OCI-LY7 (cell line): ENCODE data around the gene VNN1. TPM values are rescaled to one million over a fixed set of nuclear protein-coding genes. Genes with fewer than 3 reads are reported as not detected.
"Not testable (repeated sequence)": the region's sequence is repeated elsewhere in the genome, so short reads cannot be mapped to it uniquely, and the experiment has no call there.

Experiments
- BruUV-seq: library from RNA; stranded (reverse); fragments of 400-500 nt; replicated peaks from 2 replicates; lab custom pipeline; 2021; lab: Mats Ljungman, UMichigan
- CTCF ChIA-PET: fragments of 300-600 bp; sonication (Branson Sonifier 250); formaldehyde crosslinking; loops from one replicate; lab custom pipeline; 2022; ENCODE audit warnings: antibody characterized with exemption; ENCODE audit not compliant: unreplicated experiment; lab: Charles Lee
- POLR2A ChIA-PET: fragments of 300-600 bp; sonication (Branson Sonifier 250); formaldehyde crosslinking; loops from one replicate; lab custom pipeline; 2022; ENCODE audit warnings: antibody characterized with exemption; lab: Charles Lee
- DNase-seq: peaks from one replicate; pipeline ENCODE4 v3.0.0-alpha.2; 2015; ENCODE audit warnings: low spot score
- H2AFZ ChIP-seq: fragments of 200-600 bp; sonication (generic), shearing (Covaris generic); 2 replicates; pipeline ENCODE4 v1.6.1; 2014; ENCODE audit warnings: mild to moderate bottlenecking, antibody characterized with exemption, low read length, moderate library complexity
- H3K27ac ChIP-seq: fragments of 200-600 bp; sonication (generic); 2 replicates; pipeline ENCODE4 v1.5.1; 2014; ENCODE audit warnings: mixed run types, low read depth, mild to moderate bottlenecking, moderate library complexity, low read length, inconsistent platforms; ENCODE audit not compliant: poor library complexity, severe bottlenecking
- H3K36me3 ChIP-seq: fragments of 200-600 bp; sonication (generic); 2 replicates; pipeline ENCODE4 v1.6.1; 2014; ENCODE audit warnings: mild to moderate bottlenecking, antibody characterized with exemption, low read length, moderate library complexity, mixed read lengths; ENCODE audit not compliant: insufficient read depth
- H3K4me1 ChIP-seq: fragments of 200-600 bp; sonication (generic); 2 replicates; pipeline ENCODE4 v1.5.1; 2014; ENCODE audit warnings: mild to moderate bottlenecking, low read length; ENCODE audit not compliant: insufficient read depth, poor library complexity, severe bottlenecking
- H3K4me2 ChIP-seq: fragments of 200-600 bp; sonication (generic); 2 replicates; pipeline ENCODE4 v1.6.1; 2014; ENCODE audit warnings: mild to moderate bottlenecking, low read length
- H3K4me3 ChIP-seq: fragments of 200-600 bp; sonication (generic); 2 replicates; pipeline ENCODE4 v1.5.1; 2014; ENCODE audit warnings: mild to moderate bottlenecking, low read depth, low read length; ENCODE audit not compliant: poor library complexity, severe bottlenecking
- H3K79me2 ChIP-seq: fragments of 200-600 bp; sonication (generic); 2 replicates; pipeline ENCODE4 v1.6.1; 2016; ENCODE audit warnings: low read depth, mild to moderate bottlenecking, low read length, moderate library complexity, mixed read lengths; ENCODE audit not compliant: insufficient read depth
- H3K9me2 ChIP-seq: fragments of 200-600 bp; sonication (generic); 2 replicates; pipeline ENCODE4 v1.6.1; 2016; ENCODE audit warnings: mild to moderate bottlenecking, low read length, mixed read lengths; ENCODE audit not compliant: insufficient read depth
- H3K9me3 ChIP-seq: fragments of 200-600 bp; sonication (generic); 2 replicates; pipeline ENCODE4 v1.6.1; 2014; ENCODE audit warnings: mild to moderate bottlenecking, mixed run types, low read length, mixed read lengths
- H4K20me1 ChIP-seq: fragments of 200-600 bp; sonication (generic); 2 replicates; pipeline ENCODE4 v1.6.1; 2014; ENCODE audit warnings: mild to moderate bottlenecking, antibody characterized with exemption, low read length, moderate library complexity, mixed read lengths; ENCODE audit not compliant: insufficient read depth
- EZH2phosphoT487 ChIP-seq: fragments of 200-600 bp; sonication (generic); IDR thresholded peaks from 2 replicates; pipeline ENCODE4 v1.6.1; 2018; ENCODE audit warnings: low read depth, borderline replicate concordance, mild to moderate bottlenecking, mixed run types, antibody characterized with exemption, low read length, moderate library complexity, mixed read lengths
- intact Hi-C: fragments of 100-400 bp; cut with micrococcal nuclease; formaldehyde crosslinking; loops from one replicate; pipeline ENCODE4 v1.10.0; 2022; ENCODE audit not compliant: unreplicated experiment
- total RNA-seq, 2 experiments: library from RNA; depleted of rRNA in 1 of 2; stranded (reverse); fragments of >200 nt in 1 of 2; shearing (Covaris generic) in 1 of 2; gene quantifications; 2 replicates each; pipeline ENCODE4 v1.2.3, GENCODE V29; 2014 to 2022
- TF ChIP-seq, protein P1 (sequence below): fragments of 200-600 bp; sonication (generic); conservative IDR thresholded peaks from 2 replicates; pipeline ENCODE4 v1.5.1; 2014; ENCODE audit warnings: mild to moderate bottlenecking, antibody characterized with exemption, low read length, moderate library complexity, mixed read lengths

The VNN1 gene
- total RNA-seq, 2 experiments from 2014 or later: not detected

DNA sequence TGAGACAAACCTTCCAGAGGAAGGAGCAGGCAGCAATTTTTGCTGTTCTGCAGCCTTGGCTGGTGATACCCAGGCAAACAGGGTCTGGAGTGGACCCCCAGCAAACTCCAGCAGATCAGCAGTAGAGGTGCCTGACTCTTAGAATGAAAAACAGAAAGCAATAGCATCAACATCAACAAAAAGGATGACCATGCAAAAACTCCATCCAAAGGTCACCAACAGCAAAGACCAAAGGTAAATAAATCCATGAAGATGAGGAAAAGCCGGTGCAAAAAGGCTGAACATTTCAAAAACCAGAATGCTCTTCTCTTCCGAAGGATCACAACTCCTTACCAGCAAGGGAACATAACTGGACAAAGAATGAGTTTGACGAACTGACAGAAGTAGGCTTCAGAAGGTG, 77.9 kb downstream of the VNN1 start:
- H3K27ac ChIP-seq, H4K20me1 ChIP-seq, H3K9me3 ChIP-seq, H3K79me2 ChIP-seq, H3K4me3 ChIP-seq, DNase-seq, H3K9me2 ChIP-seq, intact Hi-C loops, CTCF ChIA-PET, H3K4me1 ChIP-seq, BruUV-seq, H3K4me2 ChIP-seq, H3K36me3 ChIP-seq, H2AFZ ChIP-seq: not testable (repeated sequence)
- POLR2A ChIA-PET: interaction anchor here (2.3 kb wide), 1 partner anchor 26 kb away, joined by 5 read pairs; no protein-coding TSS in a partner anchor

DNA sequence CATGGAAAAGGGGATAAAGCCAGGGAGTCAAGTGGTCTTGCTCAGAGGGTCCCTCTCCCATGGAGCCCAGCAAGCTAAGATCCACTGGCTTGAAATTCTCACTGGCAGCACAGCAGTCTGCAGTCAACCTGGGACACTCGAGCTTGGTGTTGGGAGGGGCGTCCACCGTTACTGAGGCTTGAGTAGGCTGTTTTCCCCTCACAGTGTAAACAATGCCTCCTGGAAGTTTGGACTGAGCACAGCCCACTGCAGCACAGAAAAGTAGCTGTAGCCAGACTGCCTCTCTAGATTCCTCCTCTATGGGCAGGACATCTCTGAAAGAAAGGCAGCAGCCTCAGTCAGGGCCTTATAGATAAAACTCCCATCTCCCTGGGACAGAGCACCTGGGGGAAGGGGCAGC, 78.6 kb downstream of the VNN1 start:
- H3K4me1 ChIP-seq, BruUV-seq, CTCF ChIA-PET, intact Hi-C loops, H3K9me3 ChIP-seq, H3K9me2 ChIP-seq, H2AFZ ChIP-seq, H3K79me2 ChIP-seq, H3K36me3 ChIP-seq, H3K4me3 ChIP-seq, H4K20me1 ChIP-seq, DNase-seq, H3K27ac ChIP-seq, H3K4me2 ChIP-seq: not testable (repeated sequence)
- POLR2A ChIA-PET: interaction anchor here (0.6 to 2.3 kb wide), 4 partner anchors 10 to 1072 kb away, joined by 3 to 8 read pairs (median 4); no protein-coding TSS in a partner anchor

DNA sequence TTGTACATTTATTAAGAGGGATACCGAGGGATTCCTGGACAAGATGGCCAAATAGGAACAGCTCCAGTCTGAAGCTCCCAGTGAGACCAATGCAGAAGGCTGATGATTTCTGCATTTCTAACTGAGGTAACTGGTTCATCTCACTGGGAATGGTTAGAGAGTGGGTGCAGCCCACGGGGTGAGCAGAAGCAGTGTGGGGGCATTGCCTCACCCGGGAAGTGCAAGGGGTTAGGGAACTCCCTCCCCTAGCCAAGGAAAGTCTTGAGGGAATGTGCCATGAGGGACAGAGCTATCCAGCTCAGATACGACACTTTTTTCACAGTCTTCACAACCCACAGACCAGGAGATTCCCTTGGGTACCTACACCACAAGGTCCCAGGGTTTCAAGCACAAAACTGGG, 79.1 kb downstream of the VNN1 start:
- Histone ChIP-seq H3K9me3 (no peaks in the 10 kb centered on the region), H4K20me1 (no peaks in the 10 kb centered on the region), H3K4me3 (no peak overlapping the region), H3K4me2 (no peak overlapping the region), H3K27ac (no peak overlapping the region), H3K79me2 (no peaks in the 10 kb centered on the region), H3K9me2 (no peaks in the 10 kb centered on the region), H3K36me3 (no peaks in the 10 kb centered on the region), H3K4me1 (peaks cover 9% of the 10 kb centered on the region), H2AFZ (no peak overlapping the region)
- POLR2A ChIA-PET: interaction anchor here (0.6 to 1.5 kb wide), 3 partner anchors 10 to 1072 kb away, joined by 3 to 8 read pairs (median 3); no protein-coding TSS in a partner anchor
- CTCF ChIA-PET: no interaction called here
- no peak for TF ChIP-seq EZH2phosphoT487
- TF ChIP-seq, protein P1, sequence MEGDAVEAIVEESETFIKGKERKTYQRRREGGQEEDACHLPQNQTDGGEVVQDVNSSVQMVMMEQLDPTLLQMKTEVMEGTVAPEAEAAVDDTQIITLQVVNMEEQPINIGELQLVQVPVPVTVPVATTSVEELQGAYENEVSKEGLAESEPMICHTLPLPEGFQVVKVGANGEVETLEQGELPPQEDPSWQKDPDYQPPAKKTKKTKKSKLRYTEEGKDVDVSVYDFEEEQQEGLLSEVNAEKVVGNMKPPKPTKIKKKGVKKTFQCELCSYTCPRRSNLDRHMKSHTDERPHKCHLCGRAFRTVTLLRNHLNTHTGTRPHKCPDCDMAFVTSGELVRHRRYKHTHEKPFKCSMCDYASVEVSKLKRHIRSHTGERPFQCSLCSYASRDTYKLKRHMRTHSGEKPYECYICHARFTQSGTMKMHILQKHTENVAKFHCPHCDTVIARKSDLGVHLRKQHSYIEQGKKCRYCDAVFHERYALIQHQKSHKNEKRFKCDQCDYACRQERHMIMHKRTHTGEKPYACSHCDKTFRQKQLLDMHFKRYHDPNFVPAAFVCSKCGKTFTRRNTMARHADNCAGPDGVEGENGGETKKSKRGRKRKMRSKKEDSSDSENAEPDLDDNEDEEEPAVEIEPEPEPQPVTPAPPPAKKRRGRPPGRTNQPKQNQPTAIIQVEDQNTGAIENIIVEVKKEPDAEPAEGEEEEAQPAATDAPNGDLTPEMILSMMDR: no peak
- intact Hi-C loops: no loop called here
- BruUV-seq: no TSS peak
- DNase-seq: no peak

DNA sequence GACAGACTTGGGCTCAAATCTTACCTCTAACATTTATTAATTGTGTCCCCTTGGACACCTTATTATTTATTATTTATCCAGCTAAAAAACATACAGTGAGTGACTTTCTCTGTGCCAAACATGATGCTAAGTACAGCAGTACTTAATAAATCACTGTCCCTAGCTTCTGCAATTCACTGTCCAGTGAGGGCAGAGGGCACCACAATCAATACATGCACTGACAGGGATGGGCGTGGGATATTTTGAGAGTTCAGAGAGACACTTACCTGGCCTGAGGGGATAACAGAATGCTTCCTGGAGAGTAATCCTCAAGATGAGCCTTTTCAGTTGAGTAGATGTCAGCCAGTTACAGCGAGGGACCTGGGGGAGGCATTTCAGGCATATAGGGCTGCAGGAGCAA, 80.5 kb downstream of the VNN1 start:
- TF ChIP-seq, protein P1: no peak
- no peak for TF ChIP-seq EZH2phosphoT487
- H3K4me3 ChIP-seq: no peak overlapping the region
- ChIA-PET POLR2A (interaction anchor here (0.5 to 1.2 kb wide), 3 partner anchors 8 to 37 kb away, joined by 3 to 7 read pairs (median 4); no protein-coding TSS in a partner anchor), CTCF (no interaction called here)
- no peaks in the 10 kb centered on the region for H3K9me3 ChIP-seq
- DNase-seq: no peak
- no TSS peak for BruUV-seq
- H3K79me2 ChIP-seq: no peaks in the 10 kb centered on the region
- no peaks in the 10 kb centered on the region for H3K4me1 ChIP-seq
- H3K27ac ChIP-seq: no peak overlapping the region
- no peaks in the 10 kb centered on the region for H3K9me2 ChIP-seq
- H4K20me1 ChIP-seq: no peaks in the 10 kb centered on the region
- no peaks in the 10 kb centered on the region for H3K36me3 ChIP-seq
- H3K4me2 ChIP-seq: no peak overlapping the region
- intact Hi-C loops: no loop called here
- H2AFZ ChIP-seq: no peak overlapping the region
